WI38 (cell line): Measurements from ENCODE around the gene B4GALNT2.
"Not testable (repeated sequence)": the region's sequence is repeated elsewhere in the genome, so short reads cannot be mapped to it uniquely, and the experiment has no call there.

Source experiments
- H3K4me3 ChIP-seq: 2 replicates; pipeline ENCODE4 v1.5.1; 2011; ENCODE audit warnings: low read depth, mild to moderate bottlenecking, control low read depth, low read length
- CTCF ChIP-seq: IDR thresholded peaks from 2 replicates; pipeline ENCODE4 v1.5.1; 2012; ENCODE audit warnings: low read depth, mild to moderate bottlenecking, control low read depth, low read length

Gene B4GALNT2

GRCh38 chr17:49183801-49184200, 51.2 kb downstream of the B4GALNT2 start:
- TF ChIP-seq CTCF = no peak
- H3K4me3 ChIP-seq = no peak overlapping the region

- H3K4me3 ChIP-seq = not testable (repeated sequence)
Measured at GRCh38 chr17:49184522-49184921, 52.0 kb downstream of the B4GALNT2 start.

- not testable (repeated sequence) for H3K4me3 ChIP-seq
Measured at GRCh38 chr17:49185381-49185780, 52.8 kb downstream of the B4GALNT2 start.

GRCh38 chr17:49187301-49187700, 54.7 kb downstream of the B4GALNT2 start:
- no peak for TF ChIP-seq CTCF
- H3K4me3 ChIP-seq = no peak overlapping the region

GRCh38 chr17:49190932-49191331, 58.4 kb downstream of the B4GALNT2 start:
- TF ChIP-seq CTCF = no peak
- H3K4me3 ChIP-seq = no peak overlapping the region

- TF ChIP-seq CTCF = no peak
Measured at GRCh38 chr17:49191409-49191916, 58.9 kb downstream of the B4GALNT2 start.

GRCh38 chr17:49191917-49192741, 59.6 kb downstream of the B4GALNT2 start:
- peak overlapping the region; percentile 68 for H3K4me3 ChIP-seq
- TF ChIP-seq CTCF = no peak

More at GRCh38 chr17:49191409-49191916, 58.9 kb downstream of the B4GALNT2 start:
- peak overlapping the region; percentile 68 for H3K4me3 ChIP-seq

- no peak for TF ChIP-seq CTCF
- peak overlapping the region; percentile 68 for H3K4me3 ChIP-seq
Measured at GRCh38 chr17:49193513-49194296, 61.1 kb downstream of the B4GALNT2 start.
